H1 (cell line): Measurements from ENCODE around the gene TBCE. TPM values are rescaled to one million over a fixed set of nuclear protein-coding genes. Genes with fewer than 3 reads are reported as not detected.
A peak's percentile ranks its signal among the peaks of the same experiment; 100 is the strongest.

Experiments
- CREB1 ChIP-seq: IDR thresholded peaks from 2 replicates; pipeline ENCODE4 v1.6.1; 2012; ENCODE audit warnings: inconsistent platforms
- CTCF ChIP-seq, 3 experiments: IDR thresholded peaks; 1 replicate in 2 of 3; 2 replicates in 1 of 3; pipeline versions ENCODE4 v1.5.1 to v1.6.1; 2011; ENCODE audit warnings: low read length in 3 of 3, mild to moderate bottlenecking in 3 of 3, inconsistent platforms in 2 of 3, low read depth in 1 of 3, moderate library complexity in 1 of 3; ENCODE audit not compliant: insufficient read depth in 1 of 3; ENCODE audit errors: control extremely low read depth in 1 of 3
- EP300 ChIP-seq, 2 experiments: IDR thresholded peaks; 1 replicate in 1 of 2; 2 replicates in 1 of 2; pipeline ENCODE4 v1.6.1; 2011 to 2012; ENCODE audit warnings: low read depth in 2 of 2, low read length in 2 of 2, mild to moderate bottlenecking in 2 of 2, borderline replicate concordance in 1 of 2, inconsistent platforms in 1 of 2, moderate library complexity in 1 of 2
- GTF2F1 ChIP-seq: IDR thresholded peaks from 2 replicates; pipeline ENCODE4 v1.6.1; 2012; ENCODE audit warnings: low read depth, low read length, improper control_type of control experiment, borderline replicate concordance
- JUND ChIP-seq: IDR thresholded peaks from 2 replicates; pipeline ENCODE4 v1.6.1; 2011; ENCODE audit warnings: mild to moderate bottlenecking, improper control_type of control experiment, low read length
- KDM1A ChIP-seq: fragments of 200-600, 300-600 bp; sonication (generic); IDR thresholded peaks from 2 replicates; pipeline ENCODE4 v1.7.1; 2016; ENCODE audit warnings: mild to moderate bottlenecking, low read length, borderline replicate concordance
- KDM4A ChIP-seq: IDR thresholded peaks from one replicate; pipeline ENCODE4 v1.7.1; 2012; ENCODE audit warnings: low read depth, mild to moderate bottlenecking, moderate library complexity, low read length, inconsistent platforms; ENCODE audit not compliant: severe bottlenecking
- MAX ChIP-seq: IDR thresholded peaks from 2 replicates; pipeline ENCODE4 v1.6.1; 2012; ENCODE audit warnings: inconsistent platforms
- NANOG ChIP-seq: IDR thresholded peaks from 2 replicates; pipeline ENCODE4 v1.6.1; 2011; ENCODE audit warnings: low read length, low read depth, mild to moderate bottlenecking, inconsistent platforms; ENCODE audit not compliant: insufficient read depth, poor library complexity, severe bottlenecking
- POLR2A ChIP-seq, 2 experiments: IDR thresholded peaks; 1 replicate in 1 of 2; 2 replicates in 1 of 2; pipeline ENCODE4 v1.6.1; 2011; ENCODE audit warnings: low read depth in 2 of 2, low read length in 2 of 2, mild to moderate bottlenecking in 2 of 2; ENCODE audit errors: control extremely low read depth in 1 of 2
- POU5F1 ChIP-seq: IDR thresholded peaks from 2 replicates; pipeline ENCODE4 v1.6.1; 2011; ENCODE audit warnings: low read depth, mild to moderate bottlenecking, low read length, moderate library complexity
- RAD21 ChIP-seq, 2 experiments: IDR thresholded peaks in 1 of 2; conservative IDR thresholded peaks in 1 of 2; 2 replicates each; pipeline ENCODE4 v1.6.1; 2011; ENCODE audit warnings: low read depth in 2 of 2, low read length in 2 of 2, improper control_type of control experiment in 1 of 2, inconsistent platforms in 1 of 2, mild to moderate bottlenecking in 1 of 2, moderate library complexity in 1 of 2
- RFX5 ChIP-seq: IDR thresholded peaks from 2 replicates; pipeline ENCODE4 v1.6.1; 2011; ENCODE audit warnings: low read depth, low read length, improper control_type of control experiment, borderline replicate concordance
- RNF2 ChIP-seq: fragments of 200-900, 300-1000 bp; sonication (generic); IDR thresholded peaks from 2 replicates; pipeline ENCODE4 v1.7.1; 2016; ENCODE audit warnings: borderline replicate concordance, low read depth, mild to moderate bottlenecking, antibody characterized with exemption, low read length; ENCODE audit not compliant: poor library complexity, severe bottlenecking; ENCODE audit errors: missing control alignments
- SIRT6 ChIP-seq: IDR thresholded peaks from one replicate; pipeline ENCODE4 v1.7.1; 2012; ENCODE audit warnings: low read length, inconsistent platforms
- SIX5 ChIP-seq: IDR thresholded peaks from 2 replicates; pipeline ENCODE4 v1.6.1; 2011; ENCODE audit warnings: mild to moderate bottlenecking, low read depth, low read length
- SP2 ChIP-seq: IDR thresholded peaks from 2 replicates; pipeline ENCODE4 v1.6.1; 2012; ENCODE audit warnings: mild to moderate bottlenecking, low read length, inconsistent platforms
- SUZ12 ChIP-seq: fragments of 200-600 bp; sonication (generic); IDR thresholded peaks from 2 replicates; pipeline ENCODE4 v1.6.1; 2012; ENCODE audit warnings: mild to moderate bottlenecking, inconsistent platforms, low read length, moderate library complexity, mixed read lengths
- YY1 ChIP-seq: IDR thresholded peaks from 2 replicates; pipeline ENCODE4 v1.6.1; 2011; ENCODE audit warnings: low read depth, mild to moderate bottlenecking, low read length
- ZNF274 ChIP-seq: IDR thresholded peaks from 2 replicates; pipeline ENCODE4 v1.7.0; 2012; ENCODE audit warnings: low read length, borderline replicate concordance; ENCODE audit errors: extremely low read depth
- polyA plus RNA-seq, 7 experiments: library from polyadenylated mRNA; depleted of rRNA in 3 of 7; stranded (reverse) in 5 of 7; unstranded in 2 of 7; fragments of >200 nt in 5 of 7; fragments of 200-250 nt in 2 of 7; gene quantifications; 1 replicate in 5 of 7; 2 replicates in 1 of 7; 4 replicates in 1 of 7; pipeline versions ENCODE4 v1.2.1 to v1.2.3, GENCODE V29; 2011 to 2013; ENCODE audit warnings: missing spikeins in 2 of 7, mixed read lengths in 2 of 7
- total RNA-seq: library from RNA; stranded (reverse); fragmentation: NEBNext Ultra II Directional; extraction: Animal tissue kit (Norgen Biotek cat#: 25700); gene quantifications from 2 replicates; pipeline ENCODE4 v1.2.1, GENCODE V29; 2021

Gene TBCE
- total and polyA plus RNA-seq, 2 of the 8 experiments (the other 6 are each of a cell fraction or from before 2014, with no cell fraction given): 22.7 to 42.9 TPM

GRCh38 chr1:235415008-235415904 is 48.0 kb downstream of the TBCE start (continued):
- TF ChIP-seq YY1: 0 out of 2 replicates have a peak, but pooled peaks have one; percentile 58
- TF ChIP-seq CTCF (IDR thresholded peaks at IDR 0.05; ENCODE audit: control extremely low read depth in 1 of 3, insufficient read depth in 1 of 3, low read depth in 1 of 3, low read length in 3 of 3): peak; percentile 71 to 84 (median 75)
- 0 out of 2 replicates have a peak, but pooled peaks have one; percentile 40 for TF ChIP-seq KDM1A
- TF ChIP-seq POU5F1: no peak
- no peak for TF ChIP-seq SIX5
- no peak for TF ChIP-seq POLR2A (IDR thresholded peaks at IDR 0.05; ENCODE audit: control extremely low read depth in 1 of 2, low read depth in 2 of 2, low read length in 2 of 2)
- TF ChIP-seq KDM4A: no peak
- no peak for TF ChIP-seq RFX5
- no peak for TF ChIP-seq GTF2F1
- TF ChIP-seq ZNF274: no peak
- TF ChIP-seq EP300 (IDR thresholded peaks at IDR 0.05; ENCODE audit: borderline replicate concordance in 1 of 2, low read depth in 2 of 2, low read length in 2 of 2): no peak
- 0 out of 2 replicates have a peak, but pooled peaks have one; percentile 20 for TF ChIP-seq JUND
- TF ChIP-seq SUZ12: no peak
- no peak for TF ChIP-seq RNF2
- no peak for TF ChIP-seq MAX
- peak; percentile 66 to 71 for TF ChIP-seq RAD21 (IDR thresholded peaks at IDR 0.05 in 1 of 2, conservative IDR thresholded peaks at IDR 0.05 in 1 of 2; ENCODE audit: low read depth in 2 of 2, low read length in 2 of 2)
- TF ChIP-seq CREB1: no peak
- no peak for TF ChIP-seq SIRT6
- no peak for TF ChIP-seq SP2
- TF ChIP-seq NANOG: no peak
